Measurements from ENCODE around the gene TPH2. TPM values are rescaled to one million over a fixed set of nuclear protein-coding genes. Genes with fewer than 3 reads are reported as not detected.

The TPH2 gene
- total RNA-seq, 3 donors from 2014 or later, result not detected

GRCh38 chr12:72010356-72010755 is 71.7 kb downstream of the TPH2 start:
- H3K4me3 ChIP-seq, result no peak overlapping the region
- no peaks in the 10 kb centered on the region for H3K36me3 ChIP-seq
- no peaks in the 10 kb centered on the region for H3K9me3 ChIP-seq
- H3K4me1 ChIP-seq, result no peaks in the 10 kb centered on the region
- intact Hi-C loops (cut with DNase I; ENCODE audit: low total_unique reads), result no loop called here
- H3K27me3 ChIP-seq, result peaks cover 0 to 5% of the 10 kb centered on the region in 2 donors
- TF ChIP-seq POLR2A (IDR thresholded peaks at IDR 0.05) (no peak), POLR2AphosphoS5 (IDR thresholded peaks at IDR 0.05) (no peak), CTCF (IDR thresholded peaks at IDR 0.05) (no peak)
- H3K27ac ChIP-seq, result no peak overlapping the region
- DNase-seq (ENCODE audit: low spot score in 2 of 2), result no peak

- Histone ChIP-seq H3K27ac (no peak overlapping the region), H3K27me3 (no peaks in the 10 kb centered on the region), H3K4me1 (no peaks in the 10 kb centered on the region), H3K36me3 (no peaks in the 10 kb centered on the region), H3K9me3 (no peaks in the 10 kb centered on the region), H3K4me3 (no peak overlapping the region)
- intact Hi-C loops (cut with DNase I; ENCODE audit: low total_unique reads), result no loop called here
- DNase-seq (ENCODE audit: low spot score in 2 of 2), result no peak
- TF ChIP-seq CTCF (IDR thresholded peaks at IDR 0.05) (no peak), POLR2AphosphoS5 (IDR thresholded peaks at IDR 0.05) (no peak), POLR2A (IDR thresholded peaks at IDR 0.05) (no peak)
Observed at GRCh38 chr12:72011374-72011773, 72.7 kb downstream of the TPH2 start.

GRCh38 chr12:72012874-72013273 is 74.2 kb downstream of the TPH2 start:
- no peak for DNase-seq (ENCODE audit: low spot score in 2 of 2)
- TF ChIP-seq POLR2AphosphoS5 (IDR thresholded peaks at IDR 0.05), result no peak
- TF ChIP-seq POLR2A (IDR thresholded peaks at IDR 0.05), result no peak
- TF ChIP-seq CTCF (IDR thresholded peaks at IDR 0.05), result no peak
- Histone ChIP-seq H3K4me1 (no peaks in the 10 kb centered on the region), H3K9me3 (no peaks in the 10 kb centered on the region), H3K4me3 (no peak overlapping the region), H3K27me3 (no peaks in the 10 kb centered on the region), H3K27ac (no peak overlapping the region), H3K36me3 (no peaks in the 10 kb centered on the region)
- intact Hi-C loops (cut with DNase I; ENCODE audit: low total_unique reads), result no loop called here

GRCh38 chr12:72015895-72016294 is 77.2 kb downstream of the TPH2 start:
- intact Hi-C loops (cut with DNase I; ENCODE audit: low total_unique reads), result no loop called here
- Histone ChIP-seq H3K27ac (no peak overlapping the region), H3K27me3 (no peaks in the 10 kb centered on the region), H3K4me1 (no peaks in the 10 kb centered on the region), H3K36me3 (no peaks in the 10 kb centered on the region), H3K4me3 (no peak overlapping the region), H3K9me3 (no peaks in the 10 kb centered on the region)
- TF ChIP-seq POLR2AphosphoS5 (IDR thresholded peaks at IDR 0.05) (no peak), POLR2A (IDR thresholded peaks at IDR 0.05) (no peak), CTCF (IDR thresholded peaks at IDR 0.05) (no peak)
- DNase-seq (ENCODE audit: low spot score in 2 of 2), result no peak

- Histone ChIP-seq H3K4me1 (no peaks in the 10 kb centered on the region), H3K27ac (no peak overlapping the region), H3K27me3 (no peaks in the 10 kb centered on the region), H3K36me3 (no peaks in the 10 kb centered on the region), H3K9me3 (no peaks in the 10 kb centered on the region), H3K4me3 (no peak overlapping the region)
- DNase-seq (ENCODE audit: low spot score in 2 of 2), result peak; percentile 33 to 61
- TF ChIP-seq POLR2A (IDR thresholded peaks at IDR 0.05), result no peak
- peak in 2 of 3 donors; percentile 64 to 65 for TF ChIP-seq CTCF (IDR thresholded peaks at IDR 0.05)
- intact Hi-C loops (cut with DNase I; ENCODE audit: low total_unique reads), result loop anchor here (1.0 kb wide), 1 partner anchor 17 kb away; no protein-coding TSS in a partner anchor
Observed at GRCh38 chr12:72017054-72017651, 78.5 kb downstream of the TPH2 start.
